ENCODE data around the gene POU2F1.
"Not testable (repeated sequence)": the region's sequence is repeated elsewhere in the genome, so short reads cannot be mapped to it uniquely, and the experiment has no call there.

POU2F1 gene

GRCh38 chr1:167206166-167206835 is 14.4 kb upstream of the POU2F1 start:
- DNase-seq: no peak

GRCh38 chr1:167207940-167208623 is 12.6 kb upstream of the POU2F1 start:
- no peak for DNase-seq

GRCh38 chr1:167208624-167208976 is 12.1 kb upstream of the POU2F1 start:
- no peak for DNase-seq

GRCh38 chr1:167209044-167209443 is 11.6 kb upstream of the POU2F1 start:
- no peak for DNase-seq

GRCh38 chr1:167210966-167211674 is 9.6 kb upstream of the POU2F1 start:
- no peak for DNase-seq

GRCh38 chr1:167212025-167212424 is 8.7 kb upstream of the POU2F1 start:
- DNase-seq: no peak

GRCh38 chr1:167216809-167217208 is 3.9 kb upstream of the POU2F1 start:
- DNase-seq: no peak

GRCh38 chr1:167219194-167219593 is 1.5 kb upstream of the POU2F1 start:
- no peak for DNase-seq

- DNase-seq: peak; percentile 92
These were observed 795 bp upstream of the POU2F1 start for GRCh38 chr1:167219646-167220536.

- no peak for DNase-seq
These were observed 546 bp downstream of the POU2F1 start for GRCh38 chr1:167221126-167221737.

GRCh38 chr1:167221738-167222610 is 1.3 kb downstream of the POU2F1 start:
- DNase-seq: peak; percentile 76

- no peak for DNase-seq
These were observed 2.7 kb downstream of the POU2F1 start for GRCh38 chr1:167223144-167224103.

- DNase-seq: not testable (repeated sequence)
These were observed 4.1 kb downstream of the POU2F1 start for GRCh38 chr1:167224734-167225235.

- DNase-seq: no peak
These were observed 5.2 kb downstream of the POU2F1 start for GRCh38 chr1:167225920-167226319.

- DNase-seq: no peak
These were observed 7.3 kb downstream of the POU2F1 start for GRCh38 chr1:167227934-167228378.

- DNase-seq: no peak
These were observed 9.2 kb downstream of the POU2F1 start for GRCh38 chr1:167229719-167230385.

GRCh38 chr1:167230437-167230836 is 9.8 kb downstream of the POU2F1 start:
- no peak for DNase-seq

GRCh38 chr1:167231873-167232450 is 11.3 kb downstream of the POU2F1 start:
- no peak for DNase-seq

- DNase-seq: no peak
These were observed 12.1 kb downstream of the POU2F1 start for GRCh38 chr1:167232801-167233200.
